ENCODE measurements around the gene RYR1. TPM values are rescaled to one million over a fixed set of nuclear protein-coding genes. Genes with fewer than 3 reads are reported as not detected.

RYR1 gene
- total RNA-seq, 1 donor: under 0.01 TPM

DNA sequence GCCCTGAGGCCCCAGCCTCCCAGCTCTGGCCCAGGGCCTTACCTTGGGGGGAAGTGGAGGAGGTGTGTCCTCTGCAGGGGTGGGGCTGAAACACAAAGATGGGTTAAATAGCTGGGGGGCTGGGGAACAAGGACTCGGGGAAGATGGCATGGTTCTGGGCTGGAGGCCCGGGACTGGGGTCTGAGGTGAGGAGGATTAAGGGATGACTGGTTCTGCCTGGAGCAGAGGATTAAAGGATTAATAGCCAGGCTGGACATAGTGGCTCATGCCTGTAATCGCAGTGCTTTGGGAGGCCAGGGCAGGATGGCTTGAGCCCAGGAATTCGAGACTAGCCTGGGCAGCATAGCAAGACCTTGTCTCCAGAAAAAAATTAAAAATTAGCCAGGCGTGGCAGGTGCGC is 172.6 kb downstream of the RYR1 start:
- DNase-seq (ENCODE audit: insufficient read length, low spot score, missing footprints): no peak
- Histone ChIP-seq H3K9me3 (ENCODE audit: low read depth, low read length) (no peaks in the 10 kb centered on the region), H3K4me3 (ENCODE audit: insufficient read depth, low read length) (no peak overlapping the region), H3K79me2 (ENCODE audit: insufficient read depth, low read length) (no peaks in the 10 kb centered on the region), H3K4me2 (ENCODE audit: insufficient read depth, low read length) (no peak overlapping the region), H3K36me3 (ENCODE audit: insufficient read depth, low read length) (no peaks in the 10 kb centered on the region), H3K27me3 (ENCODE audit: insufficient read depth, low read length) (no peaks in the 10 kb centered on the region), H2AFZ (ENCODE audit: low read length) (no peak overlapping the region), H3K27ac (ENCODE audit: low read depth, low read length) (no peak overlapping the region), H3K4me1 (ENCODE audit: insufficient read depth, low read length) (no peaks in the 10 kb centered on the region), H4K20me1 (ENCODE audit: insufficient read depth, low read length) (no peaks in the 10 kb centered on the region)
- no peak for TF ChIP-seq CTCF (IDR thresholded peaks at IDR 0.05; ENCODE audit: extremely low read depth, low read depth, low read length)

GRCh38 chr19:38614289-38614688 is 180.8 kb downstream of the RYR1 start:
- Histone ChIP-seq H3K4me2 (ENCODE audit: insufficient read depth, low read length) (no peak overlapping the region), H4K20me1 (ENCODE audit: insufficient read depth, low read length) (no peaks in the 10 kb centered on the region), H3K4me1 (ENCODE audit: insufficient read depth, low read length) (peaks cover 8% of the 10 kb centered on the region), H3K79me2 (ENCODE audit: insufficient read depth, low read length) (peaks cover 4% of the 10 kb centered on the region), H3K9me3 (ENCODE audit: low read depth, low read length) (no peaks in the 10 kb centered on the region), H3K4me3 (ENCODE audit: insufficient read depth, low read length) (no peak overlapping the region), H3K36me3 (ENCODE audit: insufficient read depth, low read length) (no peaks in the 10 kb centered on the region), H3K27ac (ENCODE audit: low read depth, low read length) (no peak overlapping the region), H3K27me3 (ENCODE audit: insufficient read depth, low read length) (no peaks in the 10 kb centered on the region), H2AFZ (ENCODE audit: low read length) (no peak overlapping the region)
- no peak for DNase-seq (ENCODE audit: insufficient read length, low spot score, missing footprints)
- TF ChIP-seq CTCF (IDR thresholded peaks at IDR 0.05; ENCODE audit: extremely low read depth, low read depth, low read length): no peak

DNA sequence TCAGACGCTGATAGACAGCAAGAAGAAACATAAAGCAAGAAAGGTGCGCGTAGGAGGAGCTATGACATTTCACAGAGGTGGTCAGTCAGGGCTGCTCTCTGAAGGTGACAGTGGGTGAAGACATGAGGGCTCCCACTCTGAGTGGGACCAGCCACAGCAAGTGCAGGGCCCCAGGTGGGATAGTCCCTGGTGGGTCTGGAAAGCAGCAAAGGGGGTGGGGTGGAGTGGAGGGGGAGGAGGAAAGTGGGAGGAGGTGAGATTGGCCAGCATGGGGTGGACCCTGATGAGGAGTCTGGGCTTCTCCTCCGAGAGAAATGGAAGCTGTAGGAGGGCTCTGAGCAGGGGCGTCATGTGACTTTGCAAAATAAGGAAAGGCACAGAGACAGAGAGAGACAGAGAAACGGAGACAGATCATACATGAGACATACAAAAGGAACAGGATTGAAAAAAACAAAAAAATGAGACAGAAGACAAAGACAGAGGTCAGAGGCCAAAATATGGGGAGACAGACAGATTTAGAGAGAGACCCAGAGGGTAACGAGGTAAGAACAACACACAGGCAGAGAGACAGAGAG is 181.6 kb downstream of the RYR1 start:
- Histone ChIP-seq H3K4me2 (ENCODE audit: insufficient read depth, low read length) (no peak overlapping the region), H3K27me3 (ENCODE audit: insufficient read depth, low read length) (no peaks in the 10 kb centered on the region), H2AFZ (ENCODE audit: low read length) (no peak overlapping the region), H3K4me3 (ENCODE audit: insufficient read depth, low read length) (no peak overlapping the region), H3K36me3 (ENCODE audit: insufficient read depth, low read length) (peaks cover under 1% of the 10 kb centered on the region), H4K20me1 (ENCODE audit: insufficient read depth, low read length) (peaks cover 7% of the 10 kb centered on the region), H3K79me2 (ENCODE audit: insufficient read depth, low read length) (peaks cover 12% of the 10 kb centered on the region), H3K4me1 (ENCODE audit: insufficient read depth, low read length) (peaks cover 15% of the 10 kb centered on the region), H3K9me3 (ENCODE audit: low read depth, low read length) (no peaks in the 10 kb centered on the region), H3K27ac (ENCODE audit: low read depth, low read length) (no peak overlapping the region)
- no peak for DNase-seq (ENCODE audit: insufficient read length, low spot score, missing footprints)
- no peak for TF ChIP-seq CTCF (IDR thresholded peaks at IDR 0.05; ENCODE audit: extremely low read depth, low read depth, low read length)

- Histone ChIP-seq H3K36me3 (ENCODE audit: insufficient read depth, low read length) (peaks cover 10% of the 10 kb centered on the region), H3K9me3 (ENCODE audit: low read depth, low read length) (no peaks in the 10 kb centered on the region), H3K79me2 (ENCODE audit: insufficient read depth, low read length) (peaks cover 19% of the 10 kb centered on the region), H3K27ac (ENCODE audit: low read depth, low read length) (no peak overlapping the region), H3K4me3 (ENCODE audit: insufficient read depth, low read length) (no peak overlapping the region), H3K4me1 (ENCODE audit: insufficient read depth, low read length) (peaks cover 17% of the 10 kb centered on the region), H4K20me1 (ENCODE audit: insufficient read depth, low read length) (peaks cover 10% of the 10 kb centered on the region), H2AFZ (ENCODE audit: low read length) (peak overlapping the region; percentile 22), H3K27me3 (ENCODE audit: insufficient read depth, low read length) (no peaks in the 10 kb centered on the region), H3K4me2 (ENCODE audit: insufficient read depth, low read length) (no peak overlapping the region)
- DNase-seq (ENCODE audit: insufficient read length, low spot score, missing footprints): peak; percentile 31
- no peak for TF ChIP-seq CTCF (IDR thresholded peaks at IDR 0.05; ENCODE audit: extremely low read depth, low read depth, low read length)
Observed at GRCh38 chr19:38616265-38616664, 182.8 kb downstream of the RYR1 start.
